ENCODE results near the gene NTF4.
"Not testable (repeated sequence)": the region's sequence is repeated elsewhere in the genome, so short reads cannot be mapped to it uniquely, and the experiment has no call there.

The NTF4 gene

GRCh38 chr19:49024233-49024632, 40.4 kb downstream of the NTF4 start, which contains the start of gene CGB3:
Gene CGB3, minus strand, starts transcription at chr19:49024333. Its CDS starts 362 bp downstream, at chr19:49023971.
- not testable (repeated sequence) for DNase-seq (ENCODE audit: low read depth in 2 of 3, low spot score in 1 of 3)

- DNase-seq (ENCODE audit: low read depth in 2 of 3, low spot score in 1 of 3) = no peak
These were observed 42.5 kb downstream of the NTF4 start for GRCh38 chr19:49022116-49022515.

- DNase-seq (ENCODE audit: low read depth in 2 of 3, low spot score in 1 of 3) = no peak
These were observed 43.4 kb downstream of the NTF4 start for GRCh38 chr19:49020931-49021895.

- no peak for DNase-seq (ENCODE audit: low read depth in 2 of 3, low spot score in 1 of 3)
These were observed 44.3 kb downstream of the NTF4 start for GRCh38 chr19:49020342-49020741.

- peak; percentile 37 to 69 (median 51) for DNase-seq (ENCODE audit: low read depth in 2 of 3, low spot score in 1 of 3)
These were observed 45.2 kb downstream of the NTF4 start for GRCh38 chr19:49019242-49019932.

GRCh38 chr19:49018388-49019241, 46.0 kb downstream of the NTF4 start:
- not testable (repeated sequence) for DNase-seq (ENCODE audit: low read depth in 2 of 3, low spot score in 1 of 3)

GRCh38 chr19:49017666-49018351, 46.8 kb downstream of the NTF4 start:
- peak in 2 of 3 donors; percentile 39 to 42 for DNase-seq (ENCODE audit: low read depth in 2 of 3, low spot score in 1 of 3)

GRCh38 chr19:49017041-49017665, 47.5 kb downstream of the NTF4 start, which contains the start of gene LHB:
Gene LHB, minus strand, starts transcription at chr19:49017091. Its CDS starts 10 bp downstream, at chr19:49017081.
- no peak for DNase-seq (ENCODE audit: low read depth in 2 of 3, low spot score in 1 of 3)

GRCh38 chr19:49016067-49016839, 48.4 kb downstream of the NTF4 start:
- no peak for DNase-seq (ENCODE audit: low read depth in 2 of 3, low spot score in 1 of 3)

- DNase-seq (ENCODE audit: low read depth in 2 of 3, low spot score in 1 of 3) = no peak
These were observed 49.8 kb downstream of the NTF4 start for GRCh38 chr19:49014870-49015255.

- no peak for DNase-seq (ENCODE audit: low read depth in 2 of 3, low spot score in 1 of 3)
These were observed 50.3 kb downstream of the NTF4 start for GRCh38 chr19:49014123-49014869.

GRCh38 chr19:49011194-49011593, 53.4 kb downstream of the NTF4 start:
- no peak for DNase-seq (ENCODE audit: low read depth in 2 of 3, low spot score in 1 of 3)
